Ammon's horn (tissue), 1 donor: ENCODE measurements around the gene NUBPL.
"Not testable (repeated sequence)": the region's sequence is repeated elsewhere in the genome, so short reads cannot be mapped to it uniquely, and the experiment has no call there.

Experiments
- DNase-seq: peaks from one replicate; pipeline ENCODE4 v3.0.0-alpha.2; 2016; ENCODE audit warnings: low spot score

The NUBPL gene

GRCh38 chr14:31880935-31881334 is 319.7 kb downstream of the NUBPL start:
- no peak for DNase-seq

DNA sequence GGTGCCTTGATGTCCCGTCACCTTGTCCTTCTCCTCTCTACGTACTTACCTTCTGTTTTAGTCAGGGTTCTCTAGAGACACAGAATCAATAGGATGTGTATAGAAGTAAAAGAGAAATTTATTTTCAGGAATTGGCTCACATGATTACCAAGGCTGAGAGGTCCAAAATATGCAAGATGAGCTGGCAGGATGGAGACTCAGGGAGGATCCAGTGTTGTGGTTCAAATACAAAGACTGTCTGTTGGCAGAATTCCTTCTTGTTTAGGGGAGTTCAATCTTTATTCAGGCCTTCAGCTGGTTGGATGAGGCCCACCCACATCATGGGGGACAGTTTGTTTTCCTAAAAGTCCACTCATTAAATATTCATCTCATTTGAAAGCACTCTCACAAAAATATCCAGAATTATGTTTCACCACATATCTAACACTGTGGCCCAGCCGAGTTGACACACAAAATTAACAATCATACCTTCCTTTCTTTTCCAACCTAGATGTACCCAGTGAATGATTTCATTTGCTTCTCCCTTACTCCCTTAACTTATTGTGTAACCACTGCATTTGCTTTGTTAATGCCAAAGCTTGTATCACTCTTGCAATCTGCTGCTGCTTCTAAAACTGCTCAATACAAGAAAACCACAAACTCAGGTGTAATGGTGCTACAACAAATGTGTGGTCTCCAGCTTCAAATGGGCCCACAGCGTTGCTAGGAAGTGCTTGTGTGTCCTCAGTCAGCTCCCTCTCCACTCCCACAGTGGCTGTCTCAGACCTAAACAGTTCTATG is 320.5 kb downstream of the NUBPL start:
- DNase-seq = no peak

DNA sequence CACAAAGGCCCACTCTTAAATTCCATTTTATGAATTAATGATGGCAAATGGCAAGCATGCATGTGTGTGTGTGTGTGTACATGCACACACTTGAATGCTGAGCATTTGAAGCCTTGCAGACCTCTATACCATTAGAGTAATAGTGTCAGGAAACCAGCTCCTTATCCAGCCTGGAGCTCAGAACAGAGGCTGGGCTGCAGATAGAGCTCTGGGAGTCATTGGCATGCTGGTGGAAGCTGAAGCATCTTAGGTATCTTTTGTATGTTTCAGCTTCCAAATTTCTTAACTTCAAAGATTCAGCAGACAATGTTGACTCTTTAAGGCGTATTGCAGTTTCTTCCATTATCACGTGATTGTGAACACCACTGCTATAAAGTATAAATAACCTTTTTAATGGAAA is 323.0 kb downstream of the NUBPL start:
- DNase-seq = no peak

GRCh38 chr14:31884776-31885379 is 323.7 kb downstream of the NUBPL start:
- DNase-seq = no peak

- DNase-seq = no peak
Measured at GRCh38 chr14:31886156-31886835, 325.1 kb downstream of the NUBPL start.

GRCh38 chr14:31887929-31888580 is 326.9 kb downstream of the NUBPL start:
- DNase-seq = no peak

GRCh38 chr14:31889297-31889696 is 328.1 kb downstream of the NUBPL start:
- no peak for DNase-seq

DNA sequence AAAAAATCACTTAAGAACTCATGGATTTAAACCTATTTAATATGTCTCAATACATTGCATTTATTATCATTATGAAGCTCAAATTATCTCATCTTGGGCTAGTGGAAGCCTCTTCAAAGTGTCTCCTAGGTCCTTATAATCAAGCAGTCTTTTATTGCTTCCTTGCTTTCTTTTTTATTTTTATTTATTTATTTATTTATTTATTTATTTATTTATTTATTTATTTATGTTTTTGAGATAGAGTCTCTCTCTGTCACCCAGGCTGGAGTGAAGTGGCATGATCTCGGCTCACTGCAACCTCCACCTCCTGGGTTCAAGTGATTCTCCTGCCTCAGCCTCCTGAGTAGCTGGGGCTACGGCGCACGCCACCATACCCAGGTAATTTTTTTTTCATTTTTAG is 329.0 kb downstream of the NUBPL start:
- DNase-seq = not testable (repeated sequence)

DNA sequence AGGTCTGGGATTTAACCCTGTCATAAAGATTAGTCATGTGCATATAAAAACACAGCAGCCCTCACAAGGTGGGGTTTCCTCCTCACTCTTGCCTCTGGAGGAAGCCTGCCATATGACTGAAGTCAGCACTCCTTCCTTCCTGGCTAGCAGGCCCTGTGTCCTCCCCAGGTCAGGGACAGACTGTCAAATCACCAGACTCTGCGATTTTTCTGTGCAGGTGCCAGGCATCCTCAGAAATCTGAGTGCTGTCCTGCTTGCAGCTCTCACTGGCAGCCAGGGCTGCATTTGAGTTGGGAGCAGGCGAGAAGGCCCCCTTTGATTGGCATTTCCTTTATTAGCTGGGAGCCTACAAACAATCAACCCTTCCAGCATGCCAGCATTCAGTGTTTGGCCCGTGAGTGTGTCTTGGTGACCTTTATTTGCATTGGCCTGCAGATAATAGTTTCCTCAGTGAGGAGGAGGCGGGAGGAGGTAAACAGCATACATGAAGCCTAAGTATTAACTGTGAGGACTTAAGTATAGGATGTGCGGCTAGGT is 332.1 kb downstream of the NUBPL start:
- peak; percentile 14 for DNase-seq

DNA sequence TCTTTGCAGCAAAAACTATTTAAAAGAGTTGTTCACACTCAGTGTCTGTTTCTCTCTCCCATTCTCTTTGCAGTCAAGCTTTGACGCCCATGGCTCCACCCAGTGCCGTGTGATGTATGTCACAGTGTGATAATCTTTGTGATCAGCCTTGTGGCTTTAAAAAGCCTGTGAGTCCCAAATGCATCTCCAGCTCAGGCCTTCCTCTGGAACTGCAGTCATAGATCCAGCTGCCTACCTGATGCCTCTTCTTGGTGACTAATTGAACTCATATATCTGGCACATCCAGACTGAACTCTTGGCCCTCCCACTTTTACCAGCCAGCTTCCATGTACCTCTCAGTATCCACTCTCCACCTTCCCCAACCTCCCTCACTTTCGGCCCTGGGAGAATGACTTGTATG is 333.1 kb downstream of the NUBPL start:
- DNase-seq = no peak

- DNase-seq = no peak
Measured at GRCh38 chr14:31895206-31895605, 334.0 kb downstream of the NUBPL start.

DNA sequence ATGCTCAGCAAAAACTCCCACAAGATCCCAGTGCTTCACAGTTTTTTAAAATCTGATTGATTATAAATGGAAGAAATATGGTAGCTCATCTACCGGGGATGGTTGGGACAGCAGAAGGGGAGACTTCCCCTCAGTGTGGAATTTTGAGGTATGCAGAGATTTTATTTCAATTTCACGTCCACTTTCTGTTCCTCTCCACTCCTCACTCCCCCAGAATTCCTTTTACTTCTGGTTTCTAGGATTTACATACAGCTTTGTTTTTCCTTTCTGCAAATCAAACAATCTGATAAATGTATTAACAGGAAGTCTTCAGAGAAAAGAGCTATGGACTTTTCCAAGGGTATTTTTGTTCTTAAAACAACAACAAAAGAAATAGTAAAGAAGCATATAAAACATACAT is 334.4 kb downstream of the NUBPL start:
- DNase-seq = no peak

- DNase-seq = no peak
Measured at GRCh38 chr14:31897581-31898186, 336.5 kb downstream of the NUBPL start.

DNA sequence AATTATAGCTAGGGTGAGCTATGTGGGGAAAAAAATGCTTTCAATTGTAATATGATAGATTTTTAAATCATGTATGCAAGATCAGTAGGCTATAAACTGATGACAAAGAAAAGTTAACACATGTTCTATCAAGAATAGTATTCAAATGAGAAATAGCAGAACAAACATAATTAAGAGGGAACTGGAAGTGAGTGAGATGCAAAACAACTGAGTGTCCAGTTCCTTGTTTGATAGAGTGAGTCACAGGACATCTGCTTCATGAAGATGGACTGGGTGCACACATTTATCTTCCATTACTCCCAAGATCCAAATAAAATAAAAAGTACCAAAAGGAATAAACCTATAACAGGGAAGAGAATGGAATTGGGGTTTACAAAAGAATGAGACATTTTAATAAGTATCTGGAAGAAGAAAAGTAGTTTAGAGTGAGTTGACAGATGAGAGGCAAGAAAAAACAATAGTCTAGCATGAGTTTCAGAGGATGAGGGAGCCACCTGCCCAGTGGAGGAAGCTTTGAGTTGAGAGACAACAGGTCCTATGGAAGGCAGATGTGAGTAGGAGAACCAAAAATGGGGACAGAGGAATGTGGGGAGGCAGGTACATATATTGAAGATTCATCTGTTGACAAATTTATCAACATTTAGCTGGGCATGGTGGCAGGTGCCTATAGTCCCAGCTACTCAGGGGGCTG is 337.8 kb downstream of the NUBPL start:
- no peak for DNase-seq

DNA sequence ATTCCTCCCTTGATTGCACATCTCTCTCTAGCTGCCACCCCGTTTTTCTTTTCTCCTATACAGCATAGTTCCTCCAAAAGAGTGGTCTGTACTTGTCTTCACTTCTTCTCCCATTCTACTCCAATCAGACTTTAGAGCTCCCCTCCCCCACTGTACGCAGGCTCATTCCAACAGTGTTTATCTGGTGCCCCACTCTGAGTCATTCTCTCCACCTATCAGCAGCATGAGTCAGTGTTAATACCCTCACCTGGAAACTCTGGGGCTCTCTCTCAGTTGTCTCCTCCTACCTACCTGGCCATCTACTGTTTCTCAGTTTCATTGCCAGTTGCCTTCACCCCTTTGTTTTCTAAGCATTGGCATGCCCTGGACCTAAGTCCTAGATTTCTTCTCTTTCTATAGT is 340.8 kb downstream of the NUBPL start:
- DNase-seq = no peak

DNA sequence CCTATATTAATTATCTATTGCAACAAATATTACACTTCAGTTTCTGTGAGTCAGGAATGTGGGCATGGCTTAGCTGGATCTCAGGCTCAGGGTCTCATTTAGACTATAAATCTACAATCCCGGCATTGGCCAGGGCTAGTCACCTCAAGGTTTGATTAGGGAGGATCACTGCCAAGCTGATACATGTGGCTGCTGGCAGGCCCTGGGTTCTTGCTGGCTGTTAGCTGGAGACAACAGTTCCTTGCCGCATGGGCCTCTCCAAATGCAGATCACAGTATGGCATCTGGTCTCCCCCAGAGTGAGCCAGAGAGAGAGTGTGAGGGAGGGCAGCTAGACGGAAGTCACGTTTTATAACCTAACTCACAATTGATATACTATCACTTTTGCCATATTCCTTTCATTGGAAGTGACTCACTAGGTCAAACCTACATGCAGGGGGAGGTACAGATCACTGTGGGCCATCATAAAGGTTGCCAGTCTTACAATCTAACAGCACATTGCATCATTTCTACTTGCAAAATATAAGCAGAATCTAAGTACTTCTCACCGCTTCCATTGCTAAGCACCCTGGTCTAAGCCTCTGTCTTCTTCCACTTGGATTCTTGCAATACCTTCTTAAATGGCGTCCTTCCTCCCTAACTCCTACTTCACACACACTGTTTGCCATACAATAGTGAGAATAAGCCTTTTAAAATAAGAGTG is 341.9 kb downstream of the NUBPL start:
- no peak for DNase-seq

DNA sequence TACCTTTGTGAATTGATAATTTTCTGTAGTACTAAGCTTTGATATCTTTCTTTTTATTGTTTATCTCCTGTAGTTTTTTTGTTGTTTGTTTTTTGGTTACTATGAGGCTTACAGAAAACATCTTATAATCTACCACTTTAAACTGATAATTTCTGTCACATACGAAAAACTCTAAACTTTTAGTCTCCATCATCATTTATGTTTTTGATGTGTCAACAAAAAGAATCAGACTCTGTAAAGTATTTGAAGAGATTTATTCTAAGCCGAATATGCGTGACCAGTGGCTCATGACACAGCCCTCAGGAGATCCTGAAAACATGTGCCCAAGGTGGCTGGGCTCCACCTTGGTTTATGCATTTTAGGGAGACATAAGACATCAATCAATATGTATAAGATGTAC is 348.8 kb downstream of the NUBPL start:
- no peak for DNase-seq
